Stimulated activated CD4-positive, alpha-beta T cell treated with anti-CD3 and anti-CD28 coated beads, Interleukin-15, amount 100 ng/mL, for 1 hour (primary cell): Measurements from ENCODE around the gene RNF224.

Experiments
- DNase-seq, 2 donors: peaks; one replicate each; pipeline ENCODE4 v3.0.0-alpha.2; 2020; ENCODE audit warnings: low read depth in 1 of 2, low spot score in 1 of 2

The RNF224 gene

DNA sequence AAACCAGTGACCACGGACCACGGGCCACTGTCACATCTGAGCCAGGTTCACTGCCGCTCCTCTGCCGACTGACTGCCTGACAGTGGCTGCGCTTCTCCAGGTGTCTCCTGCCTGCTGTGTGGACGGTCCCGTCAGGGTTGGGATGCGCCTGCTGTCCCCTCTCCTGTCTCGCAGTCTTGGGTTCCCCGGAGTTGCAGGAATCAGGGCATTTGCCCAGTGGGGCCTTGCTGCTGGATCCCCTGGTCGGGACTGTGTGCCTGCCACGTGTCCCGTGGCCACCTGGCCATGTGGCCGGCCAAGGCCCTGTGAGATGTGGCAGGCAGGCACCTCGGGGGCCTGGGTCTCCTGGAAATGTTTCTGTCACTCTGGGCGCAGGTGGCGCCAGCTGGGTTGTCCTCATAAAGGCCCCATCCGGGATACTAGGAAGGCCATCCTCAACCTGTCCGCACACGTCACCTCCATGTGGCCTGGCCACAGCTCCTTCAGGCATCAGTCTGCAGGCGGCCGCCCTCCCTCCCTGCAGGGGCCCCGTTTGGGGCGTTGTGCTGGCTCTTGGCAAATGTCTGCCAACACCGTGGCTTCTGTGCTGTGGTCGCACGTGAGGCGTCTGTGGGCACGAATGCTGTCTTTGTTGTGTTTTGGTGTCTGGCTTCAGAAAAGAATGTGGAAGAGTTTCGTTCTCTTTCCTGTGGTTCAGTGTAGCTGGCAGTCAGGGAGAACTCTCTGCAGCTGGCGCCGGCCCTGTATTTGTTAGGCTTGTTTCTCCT is 43.8 kb downstream of the RNF224 start:
- DNase-seq: no peak

DNA sequence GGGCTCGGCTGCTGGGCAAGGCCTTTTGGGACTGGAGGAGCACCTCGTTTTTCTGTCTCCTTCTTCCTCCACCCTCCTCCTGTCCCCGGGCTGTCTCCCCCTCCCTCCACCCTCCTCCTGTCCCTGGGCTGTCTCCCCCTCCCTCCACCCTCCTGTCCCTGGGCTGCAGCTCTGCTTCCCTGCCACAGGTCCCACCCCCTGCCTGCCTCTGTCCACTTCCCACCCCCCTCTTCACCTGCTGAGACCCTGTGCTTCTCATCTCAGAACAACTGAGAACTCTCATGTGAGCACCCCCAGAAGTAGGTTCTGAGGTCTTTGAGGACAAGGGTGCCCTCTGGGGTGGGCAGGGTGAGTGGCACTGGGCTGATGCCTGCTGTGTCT is 44.4 kb downstream of the RNF224 start:
- DNase-seq: no peak

DNA sequence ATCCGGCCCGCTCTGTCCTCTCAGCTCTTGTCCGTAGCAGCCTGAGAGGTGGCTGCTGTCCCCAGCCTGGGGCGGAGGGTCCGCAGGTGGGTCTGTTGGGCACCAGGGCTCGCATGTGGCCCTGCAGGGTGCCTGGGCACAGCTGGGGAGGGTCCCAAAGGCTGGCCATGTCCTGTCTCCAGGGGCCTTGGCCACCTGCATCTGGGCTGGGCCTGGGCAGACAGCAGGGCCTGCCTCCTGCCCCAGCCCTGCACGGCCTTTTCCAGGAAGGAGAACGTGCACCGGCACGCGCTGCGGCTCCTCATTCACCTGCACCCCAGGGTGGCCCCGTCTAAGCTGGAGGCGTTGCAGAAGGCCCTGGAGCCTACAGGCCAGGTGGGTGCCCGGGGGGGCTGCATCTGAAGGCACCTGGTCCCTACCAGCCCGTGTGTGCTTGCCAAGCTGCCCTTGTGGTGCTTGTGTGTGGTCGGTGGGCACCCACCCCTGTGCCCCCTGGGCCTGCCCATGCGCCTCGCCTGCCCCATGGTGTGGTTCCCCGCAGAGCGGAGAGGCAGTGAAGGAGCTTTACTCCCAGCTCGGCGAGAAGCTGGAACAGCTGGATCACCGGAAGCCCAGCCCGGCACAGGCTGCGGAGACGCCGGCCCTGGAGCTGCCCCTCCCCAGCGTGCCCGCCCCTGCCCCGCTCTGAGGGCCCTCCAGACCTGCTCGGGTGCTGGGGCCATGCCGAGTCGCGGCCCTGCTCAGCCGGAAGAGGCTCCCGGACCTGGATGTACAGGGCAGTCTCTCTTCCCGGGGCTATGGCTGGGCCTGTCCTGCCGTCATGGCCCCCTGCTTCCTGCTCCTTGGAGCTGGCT is 45.2 kb downstream of the RNF224 start:
- no peak for DNase-seq

DNA sequence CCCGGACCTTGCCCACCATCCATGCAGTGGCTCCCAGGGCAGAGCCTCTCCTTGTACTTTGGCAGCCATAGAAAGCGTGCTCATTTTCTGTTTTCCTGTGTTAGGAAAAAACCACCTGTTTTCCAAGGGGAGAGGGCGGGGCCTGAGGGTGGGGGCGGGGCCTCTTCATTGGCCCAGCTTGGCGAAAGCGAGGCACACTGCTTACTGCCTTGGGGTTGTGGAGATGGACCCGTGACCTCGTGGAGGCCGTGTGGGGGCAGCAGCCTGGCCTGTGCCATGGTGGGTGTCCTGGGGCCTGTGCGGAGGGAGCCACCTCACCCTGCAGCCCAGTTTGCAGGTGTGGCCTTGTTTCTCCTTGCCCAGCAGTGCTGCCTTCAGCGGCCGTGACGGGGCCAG is 45.8 kb downstream of the RNF224 start:
- DNase-seq: no peak

DNA sequence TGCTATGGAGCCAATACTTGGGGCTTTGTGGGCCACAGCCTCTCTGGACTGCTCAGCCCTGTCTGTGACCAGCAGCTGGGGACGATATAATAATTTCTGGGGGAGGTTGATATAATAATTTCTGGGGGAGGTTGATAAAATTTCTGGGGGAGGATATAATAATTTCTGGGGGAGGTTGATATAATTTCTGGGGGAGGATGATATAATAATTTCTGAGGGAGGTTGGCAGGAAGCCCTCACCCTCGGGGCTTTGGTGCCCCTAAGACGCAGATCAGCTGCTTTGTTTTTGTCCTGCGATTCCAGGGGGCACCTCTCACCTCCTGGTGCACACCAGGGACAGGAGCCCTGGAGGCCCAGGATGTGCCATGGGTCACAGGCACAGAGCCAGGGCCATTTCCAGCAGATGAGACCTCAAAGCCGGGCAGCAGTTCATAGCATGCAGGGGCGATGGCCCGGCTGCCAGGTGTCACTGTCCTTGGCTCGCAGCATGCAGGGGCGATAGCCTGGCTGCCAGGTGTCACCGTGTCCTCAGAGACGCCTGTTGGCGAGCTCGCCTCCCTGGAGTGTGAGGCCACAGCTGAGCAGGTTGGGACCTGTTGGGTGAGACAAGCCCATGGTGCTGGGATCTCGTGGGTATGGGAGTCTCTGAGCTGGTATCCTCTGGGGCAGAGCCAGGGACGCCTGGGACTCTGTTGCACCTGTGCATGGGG is 46.5 kb downstream of the RNF224 start:
- DNase-seq: no peak

DNA sequence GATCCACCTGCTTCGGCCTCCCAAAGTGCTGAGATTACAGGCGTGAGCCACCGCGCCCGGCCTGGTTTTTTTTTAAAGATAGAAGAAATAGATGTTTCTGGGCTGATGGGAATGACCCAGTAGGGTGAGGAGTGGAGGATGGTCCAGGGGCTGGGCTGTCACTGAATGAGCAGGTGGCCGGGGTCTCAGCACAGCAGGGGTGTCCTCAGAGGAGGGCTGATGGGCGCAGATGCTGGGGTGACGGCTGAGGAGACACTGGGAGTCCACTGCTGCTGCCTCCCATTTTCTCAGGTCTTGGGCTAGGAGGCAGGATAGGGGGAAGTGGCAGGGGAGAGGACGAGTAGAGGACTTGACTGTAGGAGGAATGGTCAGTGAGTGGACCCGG is 47.9 kb downstream of the RNF224 start:
- no peak for DNase-seq

DNA sequence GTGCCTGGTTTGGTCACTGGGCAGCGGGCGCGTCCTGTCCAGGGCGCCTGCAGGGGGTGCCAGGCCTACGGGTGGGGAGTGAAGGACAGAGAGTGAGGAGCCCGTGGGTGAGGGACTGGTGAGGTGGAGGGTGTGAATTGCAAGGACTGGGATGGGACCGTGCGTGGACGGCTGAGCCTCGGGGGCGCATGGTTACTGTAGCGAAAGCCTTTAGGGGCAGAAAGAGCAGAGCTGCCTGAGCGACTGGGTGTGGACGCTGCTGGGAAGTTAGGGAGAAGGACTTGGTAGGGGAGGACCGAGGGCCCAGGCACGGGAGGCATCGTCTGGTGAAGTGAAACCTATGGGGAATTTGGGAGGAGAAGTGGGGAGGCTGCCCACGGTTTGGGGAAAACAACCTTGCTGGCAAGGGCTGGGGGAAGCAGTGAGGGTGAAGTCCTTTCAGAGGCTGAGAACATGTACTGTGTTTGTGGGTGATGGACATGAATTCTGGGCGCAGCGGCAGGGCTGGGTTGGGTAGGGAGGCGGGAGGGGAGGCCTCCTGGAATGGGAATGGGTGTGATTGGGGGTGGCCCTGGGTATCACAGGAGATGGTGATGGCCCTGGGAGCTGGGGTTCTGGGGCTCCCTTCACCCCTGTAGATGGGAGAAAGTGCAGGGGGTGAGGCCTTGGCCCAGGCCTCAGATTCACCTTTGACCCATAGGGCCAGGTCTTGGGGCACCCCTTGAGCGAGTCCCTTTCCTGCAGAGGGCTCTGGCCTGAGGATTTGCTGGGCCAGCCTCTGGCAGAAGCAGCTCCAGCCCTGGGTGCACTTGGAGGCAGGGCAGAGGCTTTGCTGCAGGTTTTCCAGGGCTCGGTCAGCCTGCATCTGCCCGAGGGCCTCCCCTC is 48.5 kb downstream of the RNF224 start:
- no peak for DNase-seq

DNA sequence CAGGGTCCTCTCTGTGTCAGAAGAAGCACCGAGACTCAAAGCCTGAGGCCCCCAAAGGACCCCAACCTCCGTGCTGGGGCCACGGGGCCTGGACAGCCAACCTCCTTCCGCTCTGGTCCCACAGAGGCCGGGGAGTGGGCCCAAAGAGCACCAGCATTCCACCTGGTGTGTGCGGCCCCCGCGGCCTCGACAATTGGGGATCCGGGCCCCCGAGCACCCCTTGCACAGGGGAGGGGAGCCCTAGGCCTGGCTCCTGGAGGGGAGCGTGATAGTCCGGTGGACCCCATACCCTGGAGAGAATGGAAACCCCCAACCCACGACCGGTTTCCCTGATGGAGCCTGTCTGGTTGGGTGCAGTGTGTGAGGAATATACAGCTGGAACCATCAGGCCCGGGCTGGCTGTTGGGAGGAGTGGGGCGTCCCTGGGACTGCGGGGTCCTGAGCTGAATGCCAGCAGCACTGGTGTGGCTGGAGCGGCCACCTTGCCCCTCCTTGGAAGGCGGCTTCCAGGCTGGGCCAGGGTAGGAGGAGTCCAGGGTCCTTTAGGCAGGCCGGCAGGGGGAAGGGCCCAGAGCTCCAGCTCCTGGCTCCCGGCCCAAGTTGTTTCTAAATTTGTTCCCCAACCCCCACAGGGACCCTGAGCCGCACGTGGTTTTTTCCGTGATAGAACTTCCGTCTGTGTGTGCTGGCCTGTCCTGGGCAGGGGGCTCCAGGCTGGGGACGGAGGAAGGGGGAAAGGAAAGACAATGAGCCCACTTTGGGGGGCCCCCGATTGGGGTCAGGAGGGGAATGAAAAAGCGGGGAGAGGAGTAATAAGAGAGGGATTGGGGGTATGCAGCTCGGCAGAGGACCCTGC is 49.4 kb downstream of the RNF224 start:
- DNase-seq: no peak

DNA sequence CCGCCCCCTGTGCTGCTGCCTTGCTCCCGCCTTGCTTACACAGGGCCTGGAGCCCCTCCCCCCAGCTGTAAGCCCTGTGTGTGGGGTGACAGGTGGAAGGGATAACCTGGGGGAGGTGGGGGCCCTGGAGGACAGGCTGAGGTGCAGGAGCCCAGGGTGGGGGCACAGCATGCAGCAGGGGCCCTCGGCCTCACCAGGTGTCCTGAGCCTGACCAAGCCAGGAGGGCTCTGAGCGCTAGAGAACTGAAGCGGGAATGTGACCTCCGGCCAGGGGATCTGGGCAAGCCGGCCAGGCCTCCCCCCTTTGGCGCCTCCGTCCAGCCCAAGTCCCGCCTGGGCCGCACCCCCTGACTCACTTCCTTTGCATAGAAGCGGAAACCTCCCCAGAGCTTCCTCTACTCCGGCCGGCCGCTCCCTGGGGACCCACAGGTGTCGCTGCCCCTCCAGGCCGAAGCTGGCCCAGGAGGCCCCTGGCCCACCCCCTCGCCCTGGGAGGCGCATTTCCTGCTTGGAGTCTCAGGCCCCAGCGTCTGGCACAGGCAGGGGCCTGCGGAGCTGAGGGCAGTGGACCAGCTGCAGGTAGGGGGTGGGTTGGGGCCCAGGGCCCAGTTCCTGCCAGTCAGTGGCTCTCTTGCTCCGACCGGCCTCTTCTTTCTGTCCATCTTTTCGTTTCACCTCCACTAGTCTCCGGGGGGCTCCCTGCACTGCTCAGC is 50.2 kb downstream of the RNF224 start, which contains the start of gene TOR4A:
Gene TOR4A, plus strand, starts transcription at position 398 of the 713 bp plus-strand sequence. CDS start 964 bp downstream, outside the sequence.
- DNase-seq: no peak

GRCh38 chr9:137278061-137278701 is 50.9 kb downstream of the RNF224 start:
- DNase-seq: no peak
